ENCODE data around the gene CREB3L2. TPM values are rescaled to one million over a fixed set of nuclear protein-coding genes. Genes with fewer than 3 reads are reported as not detected.

The CREB3L2 gene
- total RNA-seq, 2 experiments from 2014 or later = 22.7 to 79.0 TPM

GRCh38 chr7:137860542-137860941 lies 141.3 kb downstream of the CREB3L2 start:
- Histone ChIP-seq H3K9me3 (ENCODE audit: low read length) (no peaks in the 10 kb centered on the region; the same call in 1 of the 2 replicates), H3K4me1 (ENCODE audit: insufficient read depth, low read length, poor library complexity, severe bottlenecking) (no peaks in the 10 kb centered on the region), H3K27ac (ENCODE audit: low read depth, low read length, poor library complexity, severe bottlenecking) (no peak overlapping the region), H3K79me2 (ENCODE audit: insufficient read depth, low read depth, low read length) (no peaks in the 10 kb centered on the region), H4K20me1 (ENCODE audit: insufficient read depth, low read length) (no peaks in the 10 kb centered on the region), H3K9me2 (ENCODE audit: insufficient read depth, low read length) (no peaks in the 10 kb centered on the region), H3K4me2 (ENCODE audit: low read length) (no peak overlapping the region), H3K4me3 (ENCODE audit: low read depth, low read length, poor library complexity, severe bottlenecking) (no peak overlapping the region), H3K36me3 (ENCODE audit: insufficient read depth, low read length) (peaks cover 5% of the 10 kb centered on the region; the same call in 1 of the 2 replicates), H2AFZ (ENCODE audit: low read length) (no peak overlapping the region)
- POLR2A ChIA-PET = no interaction called here
- BruUV-seq (replicated peaks) = no TSS peak
- TF ChIP-seq CTCF (conservative IDR thresholded peaks at IDR 0.05; ENCODE audit: low read length) (no peak), EZH2phosphoT487 (IDR thresholded peaks at IDR 0.05; ENCODE audit: borderline replicate concordance, low read depth, low read length) (no peak)
- no peak for DNase-seq (ENCODE audit: low spot score)
- CTCF ChIA-PET (ENCODE audit: unreplicated experiment) = no interaction called here
- intact Hi-C loops (cut with micrococcal nuclease; ENCODE audit: unreplicated experiment) = no loop called here

GRCh38 chr7:137853053-137853452 lies 148.8 kb downstream of the CREB3L2 start:
- H4K20me1 ChIP-seq (ENCODE audit: insufficient read depth, low read length) = no peaks in the 10 kb centered on the region
- no peaks in the 10 kb centered on the region for H3K9me3 ChIP-seq (ENCODE audit: low read length)
- H3K27ac ChIP-seq (ENCODE audit: low read depth, low read length, poor library complexity, severe bottlenecking) = no peak overlapping the region
- DNase-seq (ENCODE audit: low spot score) = no peak
- no peak for TF ChIP-seq CTCF (conservative IDR thresholded peaks at IDR 0.05; ENCODE audit: low read length)
- TF ChIP-seq EZH2phosphoT487 (IDR thresholded peaks at IDR 0.05; ENCODE audit: borderline replicate concordance, low read depth, low read length) = no peak
- H3K4me1 ChIP-seq (ENCODE audit: insufficient read depth, low read length, poor library complexity, severe bottlenecking) = no peaks in the 10 kb centered on the region
- POLR2A ChIA-PET = interaction anchor here (0.6 to 1.0 kb wide), 4 partner anchors 14 to 1315 kb away, joined by 3 to 5 read pairs (median 3); no protein-coding TSS in a partner anchor
- intact Hi-C loops (cut with micrococcal nuclease; ENCODE audit: unreplicated experiment) = no loop called here
- no peaks in the 10 kb centered on the region for H3K36me3 ChIP-seq (ENCODE audit: insufficient read depth, low read length)
- no peak overlapping the region for H3K4me3 ChIP-seq (ENCODE audit: low read depth, low read length, poor library complexity, severe bottlenecking)
- CTCF ChIA-PET (ENCODE audit: unreplicated experiment) = no interaction called here
- H3K4me2 ChIP-seq (ENCODE audit: low read length) = no peak overlapping the region
- no peaks in the 10 kb centered on the region for H3K79me2 ChIP-seq (ENCODE audit: insufficient read depth, low read depth, low read length)
- H2AFZ ChIP-seq (ENCODE audit: low read length) = no peak overlapping the region
- no TSS peak for BruUV-seq (replicated peaks)
- H3K9me2 ChIP-seq (ENCODE audit: insufficient read depth, low read length) = no peaks in the 10 kb centered on the region

- POLR2A ChIA-PET = interaction anchor here (0.6 to 0.9 kb wide), 2 partner anchors 13 to 17 kb away, joined by 3 read pairs; no protein-coding TSS in a partner anchor
- H4K20me1 ChIP-seq (ENCODE audit: insufficient read depth, low read length) = no peaks in the 10 kb centered on the region
- H2AFZ ChIP-seq (ENCODE audit: low read length) = no peak overlapping the region
- H3K4me2 ChIP-seq (ENCODE audit: low read length) = no peak overlapping the region
- BruUV-seq (replicated peaks) = no TSS peak
- no peak overlapping the region for H3K27ac ChIP-seq (ENCODE audit: low read depth, low read length, poor library complexity, severe bottlenecking)
- H3K9me3 ChIP-seq (ENCODE audit: low read length) = no peaks in the 10 kb centered on the region
- intact Hi-C loops (cut with micrococcal nuclease; ENCODE audit: unreplicated experiment) = no loop called here
- H3K4me3 ChIP-seq (ENCODE audit: low read depth, low read length, poor library complexity, severe bottlenecking) = no peak overlapping the region
- TF ChIP-seq EZH2phosphoT487 (IDR thresholded peaks at IDR 0.05; ENCODE audit: borderline replicate concordance, low read depth, low read length) (no peak), CTCF (conservative IDR thresholded peaks at IDR 0.05; ENCODE audit: low read length) (no peak)
- CTCF ChIA-PET (ENCODE audit: unreplicated experiment) = no interaction called here
- no peaks in the 10 kb centered on the region for H3K4me1 ChIP-seq (ENCODE audit: insufficient read depth, low read length, poor library complexity, severe bottlenecking)
- DNase-seq (ENCODE audit: low spot score) = no peak
- no peaks in the 10 kb centered on the region for H3K36me3 ChIP-seq (ENCODE audit: insufficient read depth, low read length)
- no peaks in the 10 kb centered on the region for H3K79me2 ChIP-seq (ENCODE audit: insufficient read depth, low read depth, low read length)
- no peaks in the 10 kb centered on the region for H3K9me2 ChIP-seq (ENCODE audit: insufficient read depth, low read length)
Observed at GRCh38 chr7:137852108-137852507, 149.8 kb downstream of the CREB3L2 start.

Data from OCI-LY7 (cell line).